PC-3 (cell line): ENCODE measurements around the gene TENM4. TPM values are rescaled to one million over a fixed set of nuclear protein-coding genes. Genes with fewer than 3 reads are reported as not detected.

Experiments used
- ATAC-seq: fragments of 200-7000 bp; cut with Tn5 transposase; 2 replicates; pipeline ENCODE4 v1.9.1; 2020; ENCODE audit warnings: mild to moderate bottlenecking, moderate library complexity
- BruUV-seq: library from RNA; stranded (reverse); fragments of 400-500 nt; replicated peaks from 2 replicates; lab custom pipeline; 2021; lab: Mats Ljungman, UMichigan
- CTCF ChIA-PET: fragments of 300-600 bp; sonication (Branson Sonifier 250); formaldehyde crosslinking; loops from one replicate; lab custom pipeline; 2022; ENCODE audit warnings: antibody characterized with exemption; lab: Charles Lee
- POLR2A ChIA-PET: fragments of 300-600 bp; sonication (Branson Sonifier 250); formaldehyde crosslinking; loops from one replicate; lab custom pipeline; 2022; ENCODE audit warnings: antibody characterized with exemption; ENCODE audit not compliant: unreplicated experiment; lab: Charles Lee
- DNase-seq: peaks from one replicate; pipeline ENCODE4 v3.0.0-alpha.2; 2015
- H2AFZ ChIP-seq: fragments of 300-600 bp; sonication (generic); 2 replicates; pipeline ENCODE4 v1.6.0; 2016; ENCODE audit warnings: antibody characterized with exemption, low read length
- H3F3A ChIP-seq: fragments of 300-600 bp; sonication (generic); one replicate; pipeline ENCODE4 v1.6.0; 2017; ENCODE audit warnings: antibody characterized with exemption, low read length, control low read depth, mild to moderate bottlenecking; ENCODE audit not compliant: unreplicated experiment
- H3K27ac ChIP-seq: fragments of 300-600 bp; sonication (generic); 2 replicates; pipeline ENCODE4 v1.5.1; 2016; ENCODE audit warnings: mild to moderate bottlenecking, low read length
- H3K27me3 ChIP-seq: fragments of 300-600 bp; sonication (generic); 2 replicates; pipeline ENCODE4 v1.6.1; 2016; ENCODE audit warnings: low read length, mixed read lengths
- H3K36me3 ChIP-seq: fragments of 300-600 bp; sonication (generic); 2 replicates; pipeline ENCODE4 v1.6.1; 2016; ENCODE audit warnings: low read depth, mixed run types, low read length, mixed read lengths
- H3K4me1 ChIP-seq: fragments of 300-600 bp; sonication (generic); 2 replicates; pipeline ENCODE4 v1.5.1; 2016; ENCODE audit warnings: low read length; ENCODE audit not compliant: insufficient read depth
- H3K4me2 ChIP-seq: fragments of 300-600 bp; sonication (generic); 2 replicates; pipeline ENCODE4 v1.6.0; 2016; ENCODE audit warnings: low read length
- H3K4me3 ChIP-seq: fragments of 300-600 bp; sonication (generic); 2 replicates; pipeline ENCODE4 v1.5.1; 2016; ENCODE audit warnings: mild to moderate bottlenecking, low read length, mixed read lengths
- H3K79me2 ChIP-seq: fragments of 300-600 bp; sonication (generic); 2 replicates; pipeline ENCODE4 v1.6.1; 2017; ENCODE audit warnings: low read length, mixed read lengths
- H3K9ac ChIP-seq: fragments of 300-600 bp; sonication (generic); 2 replicates; pipeline ENCODE4 v1.6.0; 2016; ENCODE audit warnings: mild to moderate bottlenecking, low read length
- H3K9me2 ChIP-seq: fragments of 300-600 bp; sonication (generic); replicated peaks from 2 replicates; pipeline ENCODE4 v1.6.1; 2016; ENCODE audit warnings: mixed run types, low read length, mixed read lengths
- H3K9me3 ChIP-seq: fragments of 300-600 bp; sonication (generic); 2 replicates; pipeline ENCODE4 v1.6.1; 2016; ENCODE audit warnings: low read length, mixed read lengths
- H4K20me1 ChIP-seq: fragments of 300-600 bp; sonication (generic); 2 replicates; pipeline ENCODE4 v1.6.1; 2016; ENCODE audit warnings: low read length, mixed read lengths
- EZH2 ChIP-seq: fragments of 300-600 bp; sonication (generic); IDR thresholded peaks from one replicate; pipeline ENCODE4 v1.6.1; 2017; ENCODE audit warnings: antibody characterized with exemption, mild to moderate bottlenecking, low read length; ENCODE audit not compliant: unreplicated experiment
- EZH2phosphoT487 ChIP-seq: fragments of 300-600 bp; sonication (generic); IDR thresholded peaks from 2 replicates; pipeline ENCODE4 v1.6.1; 2018; ENCODE audit warnings: mild to moderate bottlenecking, antibody characterized with exemption, low read length, borderline replicate concordance
- intact Hi-C: fragments of 100-400 bp; cut with micrococcal nuclease; formaldehyde crosslinking; loops from 2 replicates; pipeline ENCODE4 v1.9.0; 2023
- total RNA-seq: library from RNA; depleted of rRNA; stranded (reverse); fragments of >200 nt; gene quantifications from 2 replicates; pipeline ENCODE4 v1.2.3, GENCODE V29; 2014
- TF ChIP-seq, protein P1 (sequence below): fragments of 300-600 bp; sonication (generic); conservative IDR thresholded peaks from 2 replicates; pipeline ENCODE4 v1.5.1; 2017; ENCODE audit warnings: antibody characterized with exemption, low read depth, mild to moderate bottlenecking, low read length

TENM4 gene
- total RNA-seq, 1 experiment from 2014 or later: 19.7 TPM

DNA sequence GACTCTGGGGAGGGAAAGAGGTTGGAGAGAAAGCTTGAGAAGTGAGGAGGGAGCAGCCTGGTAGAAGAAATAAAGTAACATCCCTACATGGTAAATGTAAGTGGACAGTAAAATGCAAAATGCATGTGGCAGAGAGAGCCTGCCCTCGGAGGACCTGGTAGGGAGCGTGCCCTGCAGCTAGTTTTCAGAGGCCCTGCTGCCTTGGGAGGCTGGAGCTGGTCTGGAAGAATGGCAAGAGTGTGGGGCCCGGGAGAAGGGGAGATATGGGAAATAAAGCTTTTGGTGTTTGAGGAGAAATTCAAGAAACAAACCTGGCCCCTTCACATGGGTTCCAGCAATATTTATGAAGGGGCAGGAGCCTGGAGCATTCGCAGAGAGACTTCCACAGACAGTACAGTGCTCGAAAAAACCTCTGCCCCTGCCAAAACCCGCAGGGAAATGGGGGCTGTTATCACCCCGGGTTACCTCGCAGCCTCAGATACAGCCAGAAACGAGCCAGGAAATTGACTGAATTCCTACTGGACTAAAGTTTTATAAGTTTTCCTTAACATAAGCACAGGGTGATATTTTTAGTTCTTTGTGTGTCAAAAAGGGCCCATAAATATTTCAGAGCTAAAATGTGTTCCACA is 363.0 kb downstream of the TENM4 start:
- Histone ChIP-seq H3K36me3 (no peaks in the 10 kb centered on the region), H3K9ac (no peak overlapping the region), H2AFZ (no peak overlapping the region), H3K79me2 (no peaks in the 10 kb centered on the region), H3K4me1 (no peaks in the 10 kb centered on the region), H3K4me2 (no peak overlapping the region), H3K9me2 (no peaks in the 10 kb centered on the region), H3K4me3 (no peak overlapping the region), H4K20me1 (no peaks in the 10 kb centered on the region), H3K27ac (no peak overlapping the region), H3K9me3 (no peaks in the 10 kb centered on the region), H3K27me3 (no peaks in the 10 kb centered on the region), H3F3A (no peaks in the 10 kb centered on the region)
- DNase-seq (no peak), ATAC-seq (no peak)
- intact Hi-C loops: loop anchor here (5.0 kb wide), 1 partner anchor 276 kb away; no protein-coding TSS in a partner anchor
- TF ChIP-seq EZH2: no peak
- TF ChIP-seq, protein P1, sequence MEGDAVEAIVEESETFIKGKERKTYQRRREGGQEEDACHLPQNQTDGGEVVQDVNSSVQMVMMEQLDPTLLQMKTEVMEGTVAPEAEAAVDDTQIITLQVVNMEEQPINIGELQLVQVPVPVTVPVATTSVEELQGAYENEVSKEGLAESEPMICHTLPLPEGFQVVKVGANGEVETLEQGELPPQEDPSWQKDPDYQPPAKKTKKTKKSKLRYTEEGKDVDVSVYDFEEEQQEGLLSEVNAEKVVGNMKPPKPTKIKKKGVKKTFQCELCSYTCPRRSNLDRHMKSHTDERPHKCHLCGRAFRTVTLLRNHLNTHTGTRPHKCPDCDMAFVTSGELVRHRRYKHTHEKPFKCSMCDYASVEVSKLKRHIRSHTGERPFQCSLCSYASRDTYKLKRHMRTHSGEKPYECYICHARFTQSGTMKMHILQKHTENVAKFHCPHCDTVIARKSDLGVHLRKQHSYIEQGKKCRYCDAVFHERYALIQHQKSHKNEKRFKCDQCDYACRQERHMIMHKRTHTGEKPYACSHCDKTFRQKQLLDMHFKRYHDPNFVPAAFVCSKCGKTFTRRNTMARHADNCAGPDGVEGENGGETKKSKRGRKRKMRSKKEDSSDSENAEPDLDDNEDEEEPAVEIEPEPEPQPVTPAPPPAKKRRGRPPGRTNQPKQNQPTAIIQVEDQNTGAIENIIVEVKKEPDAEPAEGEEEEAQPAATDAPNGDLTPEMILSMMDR: no peak
- TF ChIP-seq EZH2phosphoT487: no peak
- POLR2A ChIA-PET: no interaction called here
- CTCF ChIA-PET: no interaction called here
- no TSS peak for BruUV-seq

DNA sequence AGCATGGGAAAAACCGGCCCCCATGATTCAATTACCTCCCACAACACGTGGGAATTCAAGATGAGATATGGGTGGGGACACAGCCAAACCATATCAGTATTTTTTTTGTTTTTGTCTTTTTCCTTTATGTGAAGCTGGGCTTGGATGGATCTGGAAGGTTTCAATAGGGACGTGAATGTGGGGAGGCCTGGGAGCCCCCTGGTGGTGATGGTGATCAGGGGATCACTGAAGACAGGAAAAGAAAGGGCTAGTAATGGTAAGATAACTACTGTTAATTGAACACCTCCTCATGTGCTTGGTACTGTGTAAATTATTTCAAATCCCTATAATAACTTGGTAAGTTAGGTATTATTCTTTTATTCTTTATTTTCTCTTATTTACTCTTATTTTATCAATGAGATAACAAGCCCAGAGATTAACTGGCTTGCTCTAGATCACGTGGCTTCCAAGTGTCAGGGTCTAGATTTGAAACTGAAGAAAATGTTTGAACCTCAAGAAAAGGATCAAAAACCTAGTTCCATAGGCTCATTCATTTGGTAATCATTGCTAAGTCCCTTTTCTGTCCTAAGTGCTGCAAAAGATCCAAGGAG is 364.2 kb downstream of the TENM4 start:
- no peaks in the 10 kb centered on the region for H3K27me3 ChIP-seq
- ATAC-seq (peak; percentile 82), DNase-seq (peak; percentile 71)
- no peak overlapping the region for H3K27ac ChIP-seq
- H3K9me2 ChIP-seq: no peaks in the 10 kb centered on the region
- CTCF ChIA-PET: interaction anchor here (0.5 to 1.7 kb wide), 5 partner anchors 113 to 431 kb away, joined by 3 to 8 read pairs (median 3); no protein-coding TSS in a partner anchor
- no peaks in the 10 kb centered on the region for H4K20me1 ChIP-seq
- H3K4me3 ChIP-seq: no peak overlapping the region
- BruUV-seq: no TSS peak
- H3K79me2 ChIP-seq: no peaks in the 10 kb centered on the region
- intact Hi-C loops: loop anchor here (1.0 to 5.0 kb wide), 2 partner anchors 115 to 274 kb away; no protein-coding TSS in a partner anchor
- no peak overlapping the region for H3K9ac ChIP-seq
- no peaks in the 10 kb centered on the region for H3K9me3 ChIP-seq
- H3K36me3 ChIP-seq: no peaks in the 10 kb centered on the region
- H3K4me1 ChIP-seq: no peaks in the 10 kb centered on the region
- no peak overlapping the region for H2AFZ ChIP-seq
- no peak for TF ChIP-seq EZH2
- TF ChIP-seq, protein P1: peak; percentile 81
- no peaks in the 10 kb centered on the region for H3F3A ChIP-seq
- POLR2A ChIA-PET: no interaction called here
- H3K4me2 ChIP-seq: no peak overlapping the region

DNA sequence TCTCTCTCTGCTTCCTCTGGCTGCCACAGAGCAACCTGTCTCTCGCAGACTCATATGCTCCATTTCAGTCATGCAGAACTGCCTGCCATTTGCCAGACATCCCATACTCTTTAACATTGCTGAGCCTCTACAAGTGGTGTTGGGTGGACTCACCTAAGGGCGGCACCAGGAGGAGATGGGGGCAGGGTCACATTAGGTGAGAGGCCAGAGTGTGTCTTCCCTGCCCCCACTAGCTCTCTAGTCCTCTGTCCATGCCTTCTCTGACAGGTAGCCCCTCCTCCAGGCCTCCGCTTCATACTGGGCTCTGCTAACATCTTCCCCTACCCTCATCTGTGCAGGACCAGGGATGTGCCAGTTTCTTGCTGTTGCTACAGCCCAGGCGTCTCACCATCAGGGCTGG is 366.3 kb downstream of the TENM4 start:
- intact Hi-C loops: no loop called here
- Histone ChIP-seq H3K4me1 (no peaks in the 10 kb centered on the region), H4K20me1 (no peaks in the 10 kb centered on the region), H3K9me2 (no peaks in the 10 kb centered on the region), H3K27me3 (no peaks in the 10 kb centered on the region), H3K4me3 (no peak overlapping the region), H3K4me2 (no peak overlapping the region), H2AFZ (no peak overlapping the region), H3K79me2 (no peaks in the 10 kb centered on the region), H3K36me3 (no peaks in the 10 kb centered on the region), H3K27ac (no peak overlapping the region), H3F3A (no peaks in the 10 kb centered on the region), H3K9me3 (no peaks in the 10 kb centered on the region), H3K9ac (no peak overlapping the region)
- ChIA-PET CTCF (no interaction called here), POLR2A (no interaction called here)
- ATAC-seq (no peak), DNase-seq (no peak)
- BruUV-seq: no TSS peak
- TF ChIP-seq EZH2 (no peak), EZH2phosphoT487 (no peak)
- TF ChIP-seq, protein P1: no peak
